ENCODE measurements around the gene CYP17A1. TPM values are rescaled to one million over a fixed set of nuclear protein-coding genes. Genes with fewer than 3 reads are reported as not detected.

The CYP17A1 gene
- total and polyA plus RNA-seq, 10 of the 15 experiments (the other 5 are each of a cell fraction or from before 2014, with no cell fraction given) = 2.1 TPM; not detected in 9

DNA sequence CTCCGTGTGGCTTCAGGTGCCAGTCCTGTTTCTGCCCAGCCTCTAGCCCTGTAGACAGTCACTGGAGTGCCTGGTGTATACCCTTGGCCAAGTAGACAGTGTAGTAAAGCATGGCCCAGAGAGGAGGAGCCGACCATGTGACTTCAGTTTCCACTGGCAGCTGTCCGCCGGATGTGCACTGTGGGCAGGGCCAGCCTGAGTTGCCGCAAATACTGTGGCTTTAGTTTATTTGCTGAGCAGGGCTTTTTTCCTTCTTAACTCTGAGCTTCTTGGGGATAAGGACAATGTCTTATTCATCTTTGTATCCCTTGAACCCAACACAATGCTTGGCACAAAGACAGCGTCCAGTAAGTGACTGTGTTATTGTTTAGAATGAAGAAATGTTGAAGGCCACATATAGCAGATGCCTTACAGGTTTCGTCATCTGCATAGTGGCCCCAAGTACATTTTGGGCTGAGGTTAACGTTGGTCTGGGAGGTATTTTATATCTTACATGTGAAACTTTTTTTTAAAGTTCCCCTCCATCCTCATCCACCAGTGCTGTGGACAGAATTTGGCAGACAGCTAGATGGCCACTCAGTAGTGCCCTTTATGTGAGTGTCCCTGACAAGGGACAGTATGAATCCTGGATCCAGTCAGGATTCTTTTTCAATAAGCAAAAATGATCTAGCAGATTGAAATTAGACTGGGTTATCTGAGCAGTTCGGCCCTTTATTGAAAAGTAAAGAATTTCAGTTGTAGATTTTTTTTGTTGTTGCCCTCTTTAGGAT, 40.6 kb downstream of the CYP17A1 start (continued):
- TF ChIP-seq GABPA (IDR thresholded peaks at IDR 0.05; ENCODE audit: low read depth) = no peak
- no peak for TF ChIP-seq ATF7 (IDR thresholded peaks at IDR 0.05; ENCODE audit: low read depth)
- TF ChIP-seq SMAD1 (IDR thresholded peaks at IDR 0.05; ENCODE audit: low read depth, partially characterized antibody) = no peak
- TF ChIP-seq ZBED1 (IDR thresholded peaks at IDR 0.05; ENCODE audit: borderline replicate concordance) = 0 out of 2 replicates have a peak, but pooled peaks have one; percentile 39
- TF ChIP-seq, protein P1, sequence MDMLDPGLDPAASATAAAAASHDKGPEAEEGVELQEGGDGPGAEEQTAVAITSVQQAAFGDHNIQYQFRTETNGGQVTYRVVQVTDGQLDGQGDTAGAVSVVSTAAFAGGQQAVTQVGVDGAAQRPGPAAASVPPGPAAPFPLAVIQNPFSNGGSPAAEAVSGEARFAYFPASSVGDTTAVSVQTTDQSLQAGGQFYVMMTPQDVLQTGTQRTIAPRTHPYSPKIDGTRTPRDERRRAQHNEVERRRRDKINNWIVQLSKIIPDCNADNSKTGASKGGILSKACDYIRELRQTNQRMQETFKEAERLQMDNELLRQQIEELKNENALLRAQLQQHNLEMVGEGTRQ (IDR thresholded peaks at IDR 0.05; ENCODE audit: borderline replicate concordance, low read depth, low read length) = peak; percentile 31; the same call in 1 of the 2 replicates
- TF ChIP-seq, protein P2, sequence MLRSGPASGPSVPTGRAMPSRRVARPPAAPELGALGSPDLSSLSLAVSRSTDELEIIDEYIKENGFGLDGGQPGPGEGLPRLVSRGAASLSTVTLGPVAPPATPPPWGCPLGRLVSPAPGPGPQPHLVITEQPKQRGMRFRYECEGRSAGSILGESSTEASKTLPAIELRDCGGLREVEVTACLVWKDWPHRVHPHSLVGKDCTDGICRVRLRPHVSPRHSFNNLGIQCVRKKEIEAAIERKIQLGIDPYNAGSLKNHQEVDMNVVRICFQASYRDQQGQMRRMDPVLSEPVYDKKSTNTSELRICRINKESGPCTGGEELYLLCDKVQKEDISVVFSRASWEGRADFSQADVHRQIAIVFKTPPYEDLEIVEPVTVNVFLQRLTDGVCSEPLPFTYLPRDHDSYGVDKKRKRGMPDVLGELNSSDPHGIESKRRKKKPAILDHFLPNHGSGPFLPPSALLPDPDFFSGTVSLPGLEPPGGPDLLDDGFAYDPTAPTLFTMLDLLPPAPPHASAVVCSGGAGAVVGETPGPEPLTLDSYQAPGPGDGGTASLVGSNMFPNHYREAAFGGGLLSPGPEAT (IDR thresholded peaks at IDR 0.05; ENCODE audit: low read depth) = 0 out of 2 replicates have a peak, but pooled peaks have one; percentile 19
- peak; percentile 84 for TF ChIP-seq RAD51 (IDR thresholded peaks at IDR 0.05)
- TF ChIP-seq CBX3 (IDR thresholded peaks at IDR 0.05; ENCODE audit: borderline replicate concordance, low read depth) = no peak
- TF ChIP-seq, protein P3, sequence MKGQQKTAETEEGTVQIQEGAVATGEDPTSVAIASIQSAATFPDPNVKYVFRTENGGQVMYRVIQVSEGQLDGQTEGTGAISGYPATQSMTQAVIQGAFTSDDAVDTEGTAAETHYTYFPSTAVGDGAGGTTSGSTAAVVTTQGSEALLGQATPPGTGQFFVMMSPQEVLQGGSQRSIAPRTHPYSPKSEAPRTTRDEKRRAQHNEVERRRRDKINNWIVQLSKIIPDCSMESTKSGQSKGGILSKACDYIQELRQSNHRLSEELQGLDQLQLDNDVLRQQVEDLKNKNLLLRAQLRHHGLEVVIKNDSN (IDR thresholded peaks at IDR 0.05; ENCODE audit: borderline replicate concordance, extremely low read length, insufficient read depth, low read depth, low read length) = peak; percentile 64
- TF ChIP-seq, protein P4, sequence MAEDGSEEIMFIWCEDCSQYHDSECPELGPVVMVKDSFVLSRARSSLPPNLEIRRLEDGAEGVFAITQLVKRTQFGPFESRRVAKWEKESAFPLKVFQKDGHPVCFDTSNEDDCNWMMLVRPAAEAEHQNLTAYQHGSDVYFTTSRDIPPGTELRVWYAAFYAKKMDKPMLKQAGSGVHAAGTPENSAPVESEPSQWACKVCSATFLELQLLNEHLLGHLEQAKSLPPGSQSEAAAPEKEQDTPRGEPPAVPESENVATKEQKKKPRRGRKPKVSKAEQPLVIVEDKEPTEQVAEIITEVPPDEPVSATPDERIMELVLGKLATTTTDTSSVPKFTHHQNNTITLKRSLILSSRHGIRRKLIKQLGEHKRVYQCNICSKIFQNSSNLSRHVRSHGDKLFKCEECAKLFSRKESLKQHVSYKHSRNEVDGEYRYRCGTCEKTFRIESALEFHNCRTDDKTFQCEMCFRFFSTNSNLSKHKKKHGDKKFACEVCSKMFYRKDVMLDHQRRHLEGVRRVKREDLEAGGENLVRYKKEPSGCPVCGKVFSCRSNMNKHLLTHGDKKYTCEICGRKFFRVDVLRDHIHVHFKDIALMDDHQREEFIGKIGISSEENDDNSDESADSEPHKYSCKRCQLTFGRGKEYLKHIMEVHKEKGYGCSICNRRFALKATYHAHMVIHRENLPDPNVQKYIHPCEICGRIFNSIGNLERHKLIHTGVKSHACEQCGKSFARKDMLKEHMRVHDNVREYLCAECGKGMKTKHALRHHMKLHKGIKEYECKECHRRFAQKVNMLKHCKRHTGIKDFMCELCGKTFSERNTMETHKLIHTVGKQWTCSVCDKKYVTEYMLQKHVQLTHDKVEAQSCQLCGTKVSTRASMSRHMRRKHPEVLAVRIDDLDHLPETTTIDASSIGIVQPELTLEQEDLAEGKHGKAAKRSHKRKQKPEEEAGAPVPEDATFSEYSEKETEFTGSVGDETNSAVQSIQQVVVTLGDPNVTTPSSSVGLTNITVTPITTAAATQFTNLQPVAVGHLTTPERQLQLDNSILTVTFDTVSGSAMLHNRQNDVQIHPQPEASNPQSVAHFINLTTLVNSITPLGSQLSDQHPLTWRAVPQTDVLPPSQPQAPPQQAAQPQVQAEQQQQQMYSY (CRISPR knock-in tag; IDR thresholded peaks at IDR 0.05) = no peak
- TF ChIP-seq, protein P5, sequence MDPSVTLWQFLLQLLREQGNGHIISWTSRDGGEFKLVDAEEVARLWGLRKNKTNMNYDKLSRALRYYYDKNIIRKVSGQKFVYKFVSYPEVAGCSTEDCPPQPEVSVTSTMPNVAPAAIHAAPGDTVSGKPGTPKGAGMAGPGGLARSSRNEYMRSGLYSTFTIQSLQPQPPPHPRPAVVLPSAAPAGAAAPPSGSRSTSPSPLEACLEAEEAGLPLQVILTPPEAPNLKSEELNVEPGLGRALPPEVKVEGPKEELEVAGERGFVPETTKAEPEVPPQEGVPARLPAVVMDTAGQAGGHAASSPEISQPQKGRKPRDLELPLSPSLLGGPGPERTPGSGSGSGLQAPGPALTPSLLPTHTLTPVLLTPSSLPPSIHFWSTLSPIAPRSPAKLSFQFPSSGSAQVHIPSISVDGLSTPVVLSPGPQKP (IDR thresholded peaks at IDR 0.05; ENCODE audit: low read depth, low read length) = 0 out of 2 replicates have a peak, but pooled peaks have one; percentile 28
- TF ChIP-seq, protein P6, sequence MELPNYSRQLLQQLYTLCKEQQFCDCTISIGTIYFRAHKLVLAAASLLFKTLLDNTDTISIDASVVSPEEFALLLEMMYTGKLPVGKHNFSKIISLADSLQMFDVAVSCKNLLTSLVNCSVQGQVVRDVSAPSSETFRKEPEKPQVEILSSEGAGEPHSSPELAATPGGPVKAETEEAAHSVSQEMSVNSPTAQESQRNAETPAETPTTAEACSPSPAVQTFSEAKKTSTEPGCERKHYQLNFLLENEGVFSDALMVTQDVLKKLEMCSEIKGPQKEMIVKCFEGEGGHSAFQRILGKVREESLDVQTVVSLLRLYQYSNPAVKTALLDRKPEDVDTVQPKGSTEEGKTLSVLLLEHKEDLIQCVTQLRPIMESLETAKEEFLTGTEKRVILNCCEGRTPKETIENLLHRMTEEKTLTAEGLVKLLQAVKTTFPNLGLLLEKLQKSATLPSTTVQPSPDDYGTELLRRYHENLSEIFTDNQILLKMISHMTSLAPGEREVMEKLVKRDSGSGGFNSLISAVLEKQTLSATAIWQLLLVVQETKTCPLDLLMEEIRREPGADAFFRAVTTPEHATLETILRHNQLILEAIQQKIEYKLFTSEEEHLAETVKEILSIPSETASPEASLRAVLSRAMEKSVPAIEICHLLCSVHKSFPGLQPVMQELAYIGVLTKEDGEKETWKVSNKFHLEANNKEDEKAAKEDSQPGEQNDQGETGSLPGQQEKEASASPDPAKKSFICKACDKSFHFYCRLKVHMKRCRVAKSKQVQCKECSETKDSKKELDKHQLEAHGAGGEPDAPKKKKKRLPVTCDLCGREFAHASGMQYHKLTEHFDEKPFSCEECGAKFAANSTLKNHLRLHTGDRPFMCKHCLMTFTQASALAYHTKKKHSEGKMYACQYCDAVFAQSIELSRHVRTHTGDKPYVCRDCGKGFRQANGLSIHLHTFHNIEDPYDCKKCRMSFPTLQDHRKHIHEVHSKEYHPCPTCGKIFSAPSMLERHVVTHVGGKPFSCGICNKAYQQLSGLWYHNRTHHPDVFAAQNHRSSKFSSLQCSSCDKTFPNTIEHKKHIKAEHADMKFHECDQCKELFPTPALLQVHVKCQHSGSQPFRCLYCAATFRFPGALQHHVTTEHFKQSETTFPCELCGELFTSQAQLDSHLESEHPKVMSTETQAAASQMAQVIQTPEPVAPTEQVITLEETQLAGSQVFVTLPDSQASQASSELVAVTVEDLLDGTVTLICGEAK (IDR thresholded peaks at IDR 0.05; ENCODE audit: borderline replicate concordance) = no peak
- TF ChIP-seq CBFB (IDR thresholded peaks at IDR 0.05; ENCODE audit: low read depth) = 0 out of 2 replicates have a peak, but pooled peaks have one; percentile 56
- TF ChIP-seq ESRRA (IDR thresholded peaks at IDR 0.05; ENCODE audit: low read length) = no peak
- TF ChIP-seq SIN3A (IDR thresholded peaks at IDR 0.05; ENCODE audit: low read depth, low read length) = 0 out of 2 replicates have a peak, but pooled peaks have one; percentile 35
- peak; percentile 67 for TF ChIP-seq RUNX3 (IDR thresholded peaks at IDR 0.05; ENCODE audit: low read length)

Measured in GM12878 (cell line).